Esophagus muscularis mucosa (tissue), 4 donors: Measurements from ENCODE around the gene SETDB2. TPM values are rescaled to one million over a fixed set of nuclear protein-coding genes. Genes with fewer than 3 reads are reported as not detected.

Experiments
- DNase-seq: peaks from one replicate; pipeline ENCODE4 v3.0.0-alpha.2; 2017; ENCODE audit errors: extremely low spot score
- H3K27ac ChIP-seq, 4 donors: fragments of 200-600 bp; sonication (generic); replicated peaks in 1 of 4; 1 replicate in 3 of 4; 2 replicates in 1 of 4; pipeline ENCODE4 v1.5.1; 2016 to 2019; ENCODE audit warnings: mild to moderate bottlenecking in 1 of 4
- H3K27me3 ChIP-seq, 4 donors: fragments of 200-600 bp; sonication (generic); one replicate each; pipeline versions ENCODE4 v1.5.1 to v1.6.0; 2016 to 2019
- H3K36me3 ChIP-seq, 4 donors: fragments of 200-600 bp; sonication (generic); one replicate each; pipeline ENCODE4 v1.5.1; 2016 to 2019
- H3K4me1 ChIP-seq, 4 donors: fragments of 200-600 bp; sonication (generic); one replicate each; pipeline ENCODE4 v1.5.1; 2016 to 2019
- H3K4me3 ChIP-seq, 4 donors: fragments of 200-600 bp; sonication (generic); 1 replicate in 2 of 4; 2 replicates in 2 of 4; pipeline ENCODE4 v1.5.1; 2016 to 2019; ENCODE audit warnings: mild to moderate bottlenecking in 4 of 4, moderate library complexity in 1 of 4
- H3K9me3 ChIP-seq, 4 donors: fragments of 200-600 bp; sonication (generic); 1 replicate in 3 of 4; 2 replicates in 1 of 4; pipeline ENCODE4 v1.5.1; 2016 to 2019
- CTCF ChIP-seq, 3 experiments: fragments of 200-600 bp in 2 of 3; fragments of 450-650 bp in 1 of 3; sonication (generic) in 2 of 3; IDR thresholded peaks; one replicate each; pipeline ENCODE4 v1.5.1; 2017 to 2019; ENCODE audit warnings: antibody characterized with exemption in 3 of 3, mild to moderate bottlenecking in 2 of 3, moderate library complexity in 1 of 3
- EP300 ChIP-seq: sonication (generic); formaldehyde crosslinking; IDR thresholded peaks from one replicate; pipeline ENCODE4 v1.6.1; 2017; ENCODE audit warnings: antibody characterized with exemption
- POLR2A ChIP-seq: fragments of 450-650 bp; IDR thresholded peaks from one replicate; pipeline ENCODE4 v1.6.1; 2017; ENCODE audit warnings: antibody characterized with exemption, moderate library complexity, mild to moderate bottlenecking, low read depth
- POLR2AphosphoS5 ChIP-seq, 2 donors: sonication (generic); formaldehyde crosslinking; IDR thresholded peaks; one replicate each; pipeline ENCODE4 v1.6.1; 2017; ENCODE audit warnings: antibody characterized with exemption in 2 of 2
- WGBS: methylation state at CpG from one replicate; pipeline ENCODE4 v1.1.5; 2018; 5-methylcytosine and 5-hydroxymethylcytosine counted together
- intact Hi-C: fragments of 100-400 bp; cut with DNase I; formaldehyde crosslinking; loops from one replicate; pipeline ENCODE4 v1.15.1; 2023
- total RNA-seq, 4 donors: library from RNA; depleted of rRNA; stranded (reverse); fragments of >200 nt; gene quantifications; one replicate each; pipeline versions ENCODE4 v1.1.0 to v1.2.1, GENCODE V29; 2016

The SETDB2 gene
- total RNA-seq, 4 donors from 2014 or later = 8.4 to 13.3 (median 9.3) TPM

GRCh38 chr13:49464085-49464484 is 20.0 kb downstream of the SETDB2 start:
- intact Hi-C loops = no loop called here
- no peak for DNase-seq
- Histone ChIP-seq H3K27me3 (no peaks in the 10 kb centered on the region), H3K27ac (no peak overlapping the region), H3K4me1 (no peaks in the 10 kb centered on the region), H3K9me3 (no peaks in the 10 kb centered on the region), H3K36me3 (peaks cover 21 to 78% (median 40%) of the 10 kb centered on the region in 4 donors), H3K4me3 (no peak overlapping the region)
- WGBS = 81% methylated on average over 1 of the region's 1 CpG
- TF ChIP-seq EP300 (no peak), POLR2A (no peak), CTCF (IDR thresholded peaks at IDR 0.05) (no peak), POLR2AphosphoS5 (IDR thresholded peaks at IDR 0.05) (no peak)

GRCh38 chr13:49464621-49465325 is 20.7 kb downstream of the SETDB2 start:
- Histone ChIP-seq H3K27ac (no peak overlapping the region), H3K9me3 (no peaks in the 10 kb centered on the region), H3K4me1 (no peaks in the 10 kb centered on the region), H3K36me3 (peaks cover 21 to 85% (median 42%) of the 10 kb centered on the region in 4 donors), H3K27me3 (no peaks in the 10 kb centered on the region), H3K4me3 (no peak overlapping the region)
- DNase-seq = no peak
- intact Hi-C loops = no loop called here
- TF ChIP-seq EP300 (no peak), CTCF (IDR thresholded peaks at IDR 0.05) (no peak), POLR2AphosphoS5 (IDR thresholded peaks at IDR 0.05) (no peak), POLR2A (no peak)
- WGBS = 90% methylated on average over 4 of the region's 4 CpGs

- H3K27ac ChIP-seq = no peak overlapping the region
- WGBS = 79% methylated on average over 5 of the region's 5 CpGs
- H3K4me1 ChIP-seq = no peaks in the 10 kb centered on the region
- TF ChIP-seq POLR2A = no peak
- no peak for TF ChIP-seq POLR2AphosphoS5 (IDR thresholded peaks at IDR 0.05)
- TF ChIP-seq EP300 = no peak
- TF ChIP-seq CTCF (IDR thresholded peaks at IDR 0.05) = no peak
- no peaks in the 10 kb centered on the region for H3K27me3 ChIP-seq
- no peak overlapping the region for H3K4me3 ChIP-seq
- peaks cover 15 to 92% (median 42%) of the 10 kb centered on the region in 4 donors for H3K36me3 ChIP-seq
- intact Hi-C loops = no loop called here
- no peak for DNase-seq
- no peaks in the 10 kb centered on the region for H3K9me3 ChIP-seq
Observed at GRCh38 chr13:49466292-49466838, 22.3 kb downstream of the SETDB2 start.

DNA sequence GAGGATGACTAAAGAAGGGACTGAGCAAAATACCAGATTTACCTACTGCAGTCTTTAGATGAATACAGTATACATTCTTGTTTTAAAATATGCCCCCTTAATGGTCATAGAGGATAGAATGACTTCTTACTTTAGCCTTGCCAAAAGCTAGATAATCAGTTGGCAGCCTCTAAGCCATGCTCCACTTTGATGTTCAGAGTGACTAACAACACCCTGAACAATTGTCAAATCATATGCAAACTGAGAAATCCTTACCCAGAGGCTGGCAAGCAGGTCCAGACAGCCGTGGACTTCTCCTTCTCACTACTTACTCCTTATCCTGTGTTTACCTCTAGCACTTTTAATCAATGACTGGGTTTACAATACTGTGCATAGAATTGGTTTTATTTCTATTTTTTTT is 28.1 kb downstream of the SETDB2 start:
- no peaks in the 10 kb centered on the region for H3K9me3 ChIP-seq
- no peak for TF ChIP-seq POLR2A
- TF ChIP-seq EP300 = no peak
- TF ChIP-seq CTCF (IDR thresholded peaks at IDR 0.05) = no peak
- TF ChIP-seq POLR2AphosphoS5 (IDR thresholded peaks at IDR 0.05) = no peak
- no peak overlapping the region for H3K27ac ChIP-seq
- no peak overlapping the region for H3K4me3 ChIP-seq
- H3K36me3 ChIP-seq = peaks cover 6 to 88% (median 37%) of the 10 kb centered on the region in 4 donors
- no peaks in the 10 kb centered on the region for H3K4me1 ChIP-seq
- intact Hi-C loops = no loop called here
- no peaks in the 10 kb centered on the region for H3K27me3 ChIP-seq
- DNase-seq = no peak
- 50% methylated on average over 1 of the region's 1 CpG for WGBS
